Measurements from ENCODE around the gene UNC79. TPM values are rescaled to one million over a fixed set of nuclear protein-coding genes. Genes with fewer than 3 reads are reported as not detected.
"Not testable (repeated sequence)": the region's sequence is repeated elsewhere in the genome, so short reads cannot be mapped to it uniquely, and the experiment has no call there.

Gene UNC79
- total RNA-seq, 2 donors from 2014 or later: 0.78 to 3.3 TPM

DNA sequence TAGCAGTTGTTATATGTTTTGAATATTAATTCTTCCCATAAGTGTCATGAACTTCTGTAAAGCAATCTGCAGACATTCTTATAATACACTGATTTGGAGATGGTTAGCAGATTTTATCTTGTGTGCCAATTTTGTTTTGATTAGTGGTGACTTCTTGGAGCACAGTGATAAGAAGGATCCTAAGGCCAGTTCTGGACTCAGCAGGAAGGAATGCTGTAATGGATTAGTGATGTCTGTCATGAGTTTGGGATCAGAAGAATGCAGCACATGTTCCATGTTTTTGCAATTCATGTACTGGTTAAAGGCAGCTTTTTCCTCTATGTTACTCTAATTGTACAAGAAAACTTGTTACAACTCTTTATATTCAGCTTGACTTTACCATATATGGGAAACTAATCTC lies 91.5 kb downstream of the UNC79 start:
- DNase-seq (no peak), ATAC-seq (no peak)
- no peaks in the 10 kb centered on the region for H3K4me1 ChIP-seq
- H3K9me3 ChIP-seq: peaks cover 0 to 12% (median 0%) of the 10 kb centered on the region in 3 donors
- no peaks in the 10 kb centered on the region for H3K36me3 ChIP-seq (replicated peaks in 1 of 2; ENCODE audit: insufficient read depth in 1 of 2, low read depth in 2 of 2)
- H3K27ac ChIP-seq: no peak overlapping the region
- H3K4me3 ChIP-seq: no peak overlapping the region
- TF ChIP-seq, protein P1, sequence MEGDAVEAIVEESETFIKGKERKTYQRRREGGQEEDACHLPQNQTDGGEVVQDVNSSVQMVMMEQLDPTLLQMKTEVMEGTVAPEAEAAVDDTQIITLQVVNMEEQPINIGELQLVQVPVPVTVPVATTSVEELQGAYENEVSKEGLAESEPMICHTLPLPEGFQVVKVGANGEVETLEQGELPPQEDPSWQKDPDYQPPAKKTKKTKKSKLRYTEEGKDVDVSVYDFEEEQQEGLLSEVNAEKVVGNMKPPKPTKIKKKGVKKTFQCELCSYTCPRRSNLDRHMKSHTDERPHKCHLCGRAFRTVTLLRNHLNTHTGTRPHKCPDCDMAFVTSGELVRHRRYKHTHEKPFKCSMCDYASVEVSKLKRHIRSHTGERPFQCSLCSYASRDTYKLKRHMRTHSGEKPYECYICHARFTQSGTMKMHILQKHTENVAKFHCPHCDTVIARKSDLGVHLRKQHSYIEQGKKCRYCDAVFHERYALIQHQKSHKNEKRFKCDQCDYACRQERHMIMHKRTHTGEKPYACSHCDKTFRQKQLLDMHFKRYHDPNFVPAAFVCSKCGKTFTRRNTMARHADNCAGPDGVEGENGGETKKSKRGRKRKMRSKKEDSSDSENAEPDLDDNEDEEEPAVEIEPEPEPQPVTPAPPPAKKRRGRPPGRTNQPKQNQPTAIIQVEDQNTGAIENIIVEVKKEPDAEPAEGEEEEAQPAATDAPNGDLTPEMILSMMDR (IDR thresholded peaks at IDR 0.05): no peak
- intact Hi-C loops (cut with DNase I): no loop called here
- no peaks in the 10 kb centered on the region for H3K27me3 ChIP-seq

DNA sequence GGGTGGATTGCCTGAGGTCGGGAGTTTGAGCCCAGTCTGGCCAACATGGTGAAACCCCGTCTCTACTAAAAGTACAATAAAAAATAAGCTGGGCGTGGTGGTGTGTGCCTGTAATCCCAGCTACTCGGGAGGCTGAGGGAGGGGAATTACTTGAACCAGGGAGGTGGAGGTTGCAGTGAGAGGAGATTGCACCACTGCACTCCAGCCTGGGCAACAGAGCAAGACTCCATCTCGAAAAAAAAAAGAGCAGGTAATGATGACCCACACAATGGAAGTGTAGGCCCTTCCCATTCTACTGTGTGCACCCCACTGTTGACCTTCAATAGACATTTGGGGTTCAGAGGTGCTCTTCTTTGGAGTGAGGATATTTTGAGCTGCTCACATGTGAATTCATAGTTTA lies 94.5 kb downstream of the UNC79 start:
- H3K4me1 ChIP-seq; H3K4me3 ChIP-seq; DNase-seq; intact Hi-C loops (cut with DNase I); H3K36me3 ChIP-seq (replicated peaks in 1 of 2; ENCODE audit: insufficient read depth in 1 of 2, low read depth in 2 of 2); H3K27ac ChIP-seq; H3K27me3 ChIP-seq; ATAC-seq; H3K9me3 ChIP-seq: not testable (repeated sequence)
- 87 to 88% methylated on average over 5 of the region's 5 CpGs for WGBS, 2 donors

DNA sequence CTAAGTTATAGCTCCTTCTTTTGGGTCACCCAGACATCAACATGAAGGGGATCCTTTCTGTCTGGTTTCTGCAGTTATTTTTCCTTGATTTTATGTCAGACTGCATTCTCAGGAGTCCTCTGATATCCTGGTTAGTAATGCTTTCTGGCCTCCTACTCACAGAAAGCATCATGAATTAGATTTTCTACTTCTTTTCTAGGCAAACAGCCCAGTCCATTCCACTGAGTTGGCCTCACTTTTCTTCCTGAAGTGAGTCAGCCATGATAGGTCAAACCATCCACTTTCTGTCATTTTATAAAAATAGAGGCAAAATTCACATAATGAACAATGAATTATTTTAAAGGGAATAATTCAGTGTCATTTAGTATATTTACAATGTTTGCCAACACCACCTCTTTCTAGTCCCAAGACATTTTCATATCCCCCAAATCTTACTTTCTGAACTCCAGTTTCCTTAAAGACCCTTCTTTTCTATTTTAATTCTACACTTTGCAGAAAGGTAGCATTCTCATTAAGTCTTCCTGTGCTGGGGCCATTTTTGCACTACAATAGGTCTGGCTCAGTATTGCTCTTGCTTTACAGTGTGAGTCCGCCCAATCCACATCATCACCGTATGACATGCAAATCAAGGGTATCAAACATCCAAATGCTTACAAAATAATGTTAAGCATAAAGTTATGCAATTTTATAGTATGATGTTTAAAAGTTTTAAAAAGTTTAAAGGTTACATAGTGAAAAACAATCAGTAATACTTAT lies 95.1 kb downstream of the UNC79 start:
- no peak for DNase-seq
- no peak for ATAC-seq
- intact Hi-C loops (cut with DNase I): no loop called here

DNA sequence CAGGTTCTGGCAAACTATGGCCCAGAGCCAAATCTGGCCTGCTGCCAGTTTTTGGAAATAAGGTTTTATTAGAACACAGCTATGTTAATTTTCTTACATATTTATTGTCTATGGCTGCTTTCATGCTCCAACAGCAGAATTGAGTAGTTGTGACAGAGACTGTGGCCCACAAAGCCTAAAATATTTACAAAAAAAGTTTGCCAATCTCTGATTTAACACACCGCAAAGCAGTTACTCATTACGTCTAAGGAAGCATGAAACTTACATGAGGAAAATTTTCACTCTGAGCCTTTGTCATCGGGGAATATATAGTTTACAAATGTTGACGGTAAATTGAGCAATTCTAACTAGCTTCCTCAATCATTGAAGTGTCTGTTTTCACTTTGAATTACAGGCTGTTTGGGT lies 96.5 kb downstream of the UNC79 start:
- ATAC-seq (no peak), DNase-seq (peak in 1 of 4 donors; percentile 8)
- Histone ChIP-seq H3K27ac (no peak overlapping the region), H3K4me1 (no peaks in the 10 kb centered on the region), H3K27me3 (no peaks in the 10 kb centered on the region), H3K4me3 (no peak overlapping the region), H3K9me3 (no peaks in the 10 kb centered on the region), H3K36me3 (replicated peaks in 1 of 2; ENCODE audit: insufficient read depth in 1 of 2, low read depth in 2 of 2) (no peaks in the 10 kb centered on the region)
- no peak for TF ChIP-seq POLR2A (IDR thresholded peaks at IDR 0.05)
- TF ChIP-seq, protein P1 (IDR thresholded peaks at IDR 0.05): no peak
- 62 to 88% methylated on average over 4 of the region's 4 CpGs for WGBS, 2 donors
- intact Hi-C loops (cut with DNase I): no loop called here

More for the DNA sequence above, 95.1 kb downstream of the UNC79 start:
- Histone ChIP-seq H3K27me3 (no peaks in the 10 kb centered on the region), H3K4me1 (no peaks in the 10 kb centered on the region), H3K9me3 (peaks cover 0 to 3% (median 0%) of the 10 kb centered on the region in 3 donors), H3K27ac (no peak overlapping the region), H3K4me3 (no peak overlapping the region), H3K36me3 (replicated peaks in 1 of 2; ENCODE audit: insufficient read depth in 1 of 2, low read depth in 2 of 2) (no peaks in the 10 kb centered on the region)
- TF ChIP-seq, protein P1 (IDR thresholded peaks at IDR 0.05): no peak
- no peak for TF ChIP-seq POLR2A (IDR thresholded peaks at IDR 0.05)
- 95 to 99% methylated on average over 2 of the region's 2 CpGs for WGBS, 2 donors

DNA sequence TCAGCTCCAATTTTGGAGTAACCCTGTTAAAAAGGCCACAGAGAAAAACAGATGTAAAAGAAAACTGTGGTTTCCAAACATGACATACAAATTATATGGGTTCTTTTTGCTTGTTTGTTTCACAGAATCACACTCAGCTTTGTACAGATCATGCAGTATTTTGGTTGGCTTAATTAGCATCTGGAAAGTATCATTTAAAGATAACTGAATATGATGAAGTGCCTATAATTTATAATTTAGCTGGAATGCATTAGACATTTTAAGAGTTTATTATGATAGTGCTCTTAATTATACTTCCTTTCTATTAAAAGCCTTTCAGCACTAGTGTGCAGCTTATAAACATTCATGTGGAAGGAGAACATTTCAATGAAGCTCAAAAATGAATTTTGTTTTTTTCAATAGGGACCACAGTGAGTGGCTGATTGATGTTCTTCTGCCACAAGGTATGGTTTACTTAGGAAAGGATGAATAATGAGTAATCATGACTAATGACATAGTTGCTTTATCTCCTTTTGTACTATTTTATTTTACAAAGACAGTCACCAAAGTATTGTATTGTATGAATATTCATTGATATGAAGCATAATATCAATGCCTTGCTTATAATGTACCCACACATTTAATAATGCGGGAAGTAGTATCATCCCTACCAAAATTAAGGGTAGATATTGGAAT lies 98.3 kb downstream of the UNC79 start:
- no peak for ATAC-seq
- no peak for TF ChIP-seq POLR2A (IDR thresholded peaks at IDR 0.05)
- TF ChIP-seq, protein P1 (IDR thresholded peaks at IDR 0.05): no peak
- no peaks in the 10 kb centered on the region for H3K4me1 ChIP-seq
- no peak overlapping the region for H3K27ac ChIP-seq
- 93 to 97% methylated on average over 1 of the region's 1 CpG for whole genome bisulfite sequencing, 2 donors
- intact Hi-C loops (cut with DNase I): no loop called here
- no peak for DNase-seq
- H3K36me3 ChIP-seq (replicated peaks in 1 of 2; ENCODE audit: insufficient read depth in 1 of 2, low read depth in 2 of 2): no peaks in the 10 kb centered on the region
- H3K4me3 ChIP-seq: no peak overlapping the region
- no peaks in the 10 kb centered on the region for H3K9me3 ChIP-seq
- H3K27me3 ChIP-seq: no peaks in the 10 kb centered on the region
